Lower leg skin (tissue), 3 donors: ENCODE measurements around the gene NAV2.

Experiments
- CTCF ChIP-seq, 3 donors: fragments of 450-650 bp; IDR thresholded peaks; one replicate each; pipeline ENCODE4 v1.5.1; 2016; ENCODE audit warnings: antibody characterized with exemption in 3 of 3, mild to moderate bottlenecking in 3 of 3, moderate library complexity in 2 of 3
- POLR2A ChIP-seq, 2 donors: fragments of 450-650 bp; IDR thresholded peaks; one replicate each; pipeline ENCODE4 v1.6.1; 2016 to 2017; ENCODE audit warnings: antibody characterized with exemption in 2 of 2, mild to moderate bottlenecking in 1 of 2, moderate library complexity in 1 of 2

- no peak for TF ChIP-seq CTCF (IDR thresholded peaks at IDR 0.05)
- no peak for TF ChIP-seq POLR2A (IDR thresholded peaks at IDR 0.05)
Observed at GRCh38 chr11:19992998-19993397, 280.4 kb downstream of the NAV2 start.
